ENCODE measurements around the gene RIMBP2.

Gene RIMBP2

GRCh38 chr12:130463818-130464670 lies 252.1 kb downstream of the RIMBP2 start:
- peaks cover 7% of the 10 kb centered on the region for H3K9me3 Mint-ChIP-seq
- no peak for ATAC-seq
- no peaks in the 10 kb centered on the region for H3K36me3 Mint-ChIP-seq
- no peaks in the 10 kb centered on the region for H3K4me1 Mint-ChIP-seq
- H3K4me3 Mint-ChIP-seq = no peak overlapping the region
- no peaks in the 10 kb centered on the region for H3K27me3 Mint-ChIP-seq
- no peak overlapping the region for H3K27ac Mint-ChIP-seq

DNA sequence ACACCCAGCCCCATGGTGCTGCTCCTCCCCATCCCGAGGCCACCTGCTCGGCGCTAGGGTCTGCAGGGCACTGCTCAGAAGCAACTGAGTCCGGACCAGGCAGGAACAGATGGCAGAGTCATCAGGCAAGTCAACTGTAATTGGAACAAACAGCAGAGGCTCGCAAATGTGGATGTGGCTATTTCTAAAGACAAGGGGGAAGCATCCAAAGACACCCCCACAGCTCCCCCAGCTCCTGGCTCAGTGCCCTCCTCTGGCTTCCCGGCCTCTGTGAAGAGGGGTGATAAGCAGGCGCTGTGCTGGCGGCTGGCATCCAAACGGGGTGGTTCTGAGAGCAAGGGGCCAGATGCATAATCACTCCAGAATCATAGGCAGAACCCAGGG lies 252.8 kb downstream of the RIMBP2 start:
- Mint-ChIP-seq H3K36me3 (no peaks in the 10 kb centered on the region), H3K27ac (no peak overlapping the region), H3K27me3 (no peaks in the 10 kb centered on the region), H3K9me3 (peaks cover 7% of the 10 kb centered on the region), H3K4me1 (no peaks in the 10 kb centered on the region), H3K4me3 (no peak overlapping the region)
- ATAC-seq = no peak

DNA sequence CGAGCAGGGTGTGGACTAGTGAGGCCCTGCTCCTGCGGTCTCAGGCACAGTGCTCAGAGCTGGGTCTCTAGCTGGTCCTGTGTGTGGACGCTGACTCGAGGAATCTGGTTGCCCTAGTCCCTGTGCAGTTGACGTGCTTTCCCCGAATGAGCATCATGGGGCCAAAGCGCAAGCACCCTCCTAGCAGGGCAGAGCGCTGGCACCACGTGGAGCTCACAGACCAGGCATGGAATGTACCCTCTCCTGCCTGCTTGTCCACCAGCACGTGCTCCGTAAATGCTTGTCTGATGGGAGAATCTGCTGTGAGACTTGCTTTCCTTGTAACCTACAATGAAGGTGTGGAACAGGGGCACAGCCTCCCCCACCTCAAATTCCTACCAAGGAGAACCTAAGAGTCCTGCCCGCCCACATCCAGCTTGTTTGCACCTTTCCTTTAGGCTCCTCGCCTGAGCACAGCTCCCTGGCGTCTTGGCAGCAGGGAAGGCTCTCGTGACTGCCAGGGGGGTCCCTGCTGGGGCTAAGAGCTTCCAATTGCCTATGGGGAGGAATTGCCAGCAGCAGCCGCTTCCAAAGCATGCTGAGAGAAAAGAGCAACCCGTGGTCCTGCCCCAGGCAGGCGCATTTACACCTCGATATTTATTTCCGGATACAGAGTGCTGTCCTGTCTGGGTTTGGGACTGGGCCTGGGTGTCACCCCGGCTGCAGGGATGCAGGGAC lies 253.4 kb downstream of the RIMBP2 start:
- Mint-ChIP-seq H3K9me3 (peaks cover 7% of the 10 kb centered on the region), H3K27me3 (no peaks in the 10 kb centered on the region), H3K4me1 (no peaks in the 10 kb centered on the region), H3K27ac (no peak overlapping the region), H3K4me3 (no peak overlapping the region), H3K36me3 (no peaks in the 10 kb centered on the region)
- ATAC-seq = no peak

DNA sequence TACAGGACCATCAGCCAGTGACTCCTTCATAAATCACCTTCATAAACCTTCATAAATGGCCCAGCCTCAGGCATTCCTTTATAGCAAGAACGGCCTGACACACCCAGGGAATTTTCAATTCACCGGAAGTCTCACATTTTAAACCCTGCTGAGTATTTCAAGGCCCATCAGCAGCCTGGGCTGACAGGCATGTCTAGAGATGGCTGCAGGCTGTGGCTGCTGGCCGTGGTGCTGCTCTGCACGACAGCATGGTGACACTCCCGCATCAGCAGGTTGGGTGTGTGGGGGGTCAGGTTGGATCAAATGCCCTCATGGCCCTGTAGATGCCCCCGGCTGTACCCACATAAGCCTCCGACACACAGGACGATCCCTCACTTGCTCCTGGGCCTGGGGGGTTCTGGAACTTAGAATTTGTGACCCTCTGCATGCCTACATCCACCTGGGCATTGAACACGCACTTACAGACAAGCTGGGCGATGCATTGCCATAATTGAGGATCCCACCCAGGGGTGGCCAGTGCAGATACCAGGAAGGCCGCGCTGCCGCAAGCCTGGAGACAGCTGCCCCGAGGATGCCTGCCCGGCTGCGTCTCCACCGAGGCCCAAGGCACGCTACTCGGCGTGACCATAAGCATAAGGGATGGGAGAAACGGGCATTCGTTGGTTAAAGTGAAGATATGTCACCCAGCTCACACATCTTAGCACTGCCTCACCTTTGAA lies 254.1 kb downstream of the RIMBP2 start:
- H3K27ac Mint-ChIP-seq = no peak overlapping the region
- H3K9me3 Mint-ChIP-seq = peaks cover 3% of the 10 kb centered on the region
- no peaks in the 10 kb centered on the region for H3K27me3 Mint-ChIP-seq
- no peak overlapping the region for H3K4me3 Mint-ChIP-seq
- no peaks in the 10 kb centered on the region for H3K36me3 Mint-ChIP-seq
- no peaks in the 10 kb centered on the region for H3K4me1 Mint-ChIP-seq
- no peak for ATAC-seq

GRCh38 chr12:130461447-130461815 lies 254.7 kb downstream of the RIMBP2 start:
- no peak overlapping the region for H3K4me3 Mint-ChIP-seq

GRCh38 chr12:130460611-130461446 lies 255.3 kb downstream of the RIMBP2 start:
- H3K4me3 Mint-ChIP-seq = no peak overlapping the region
- H3K36me3 Mint-ChIP-seq = no peaks in the 10 kb centered on the region
- H3K4me1 Mint-ChIP-seq = no peaks in the 10 kb centered on the region
- H3K27me3 Mint-ChIP-seq = no peaks in the 10 kb centered on the region
- H3K9me3 Mint-ChIP-seq = peaks cover 3% of the 10 kb centered on the region
- no peak for ATAC-seq
- H3K27ac Mint-ChIP-seq = no peak overlapping the region

More at GRCh38 chr12:130461447-130461815, 254.7 kb downstream of the RIMBP2 start:
- Mint-ChIP-seq H3K27me3 (no peaks in the 10 kb centered on the region), H3K4me1 (no peaks in the 10 kb centered on the region), H3K9me3 (peaks cover 3% of the 10 kb centered on the region), H3K36me3 (no peaks in the 10 kb centered on the region), H3K27ac (no peak overlapping the region)
- ATAC-seq = no peak

DNA sequence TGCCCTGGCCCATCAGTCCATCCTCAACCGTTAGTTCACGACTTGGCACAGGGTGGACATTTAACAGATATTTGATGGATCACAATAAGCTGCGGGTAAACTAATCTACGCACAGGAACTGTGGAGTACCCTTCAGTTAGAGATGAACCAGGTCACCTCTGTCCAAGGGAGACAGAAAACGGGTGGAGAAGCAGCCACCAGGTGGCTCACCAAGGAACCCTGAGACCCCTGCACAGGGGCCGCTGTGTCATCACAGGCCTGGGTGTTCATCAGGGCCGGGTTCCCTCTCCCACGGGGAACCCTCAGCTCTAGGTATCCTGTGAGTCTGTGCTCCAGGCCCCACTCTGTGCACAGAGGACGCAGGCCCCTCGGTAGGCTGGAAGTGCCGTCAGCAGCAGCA lies 256.2 kb downstream of the RIMBP2 start:
- ATAC-seq = no peak
- Mint-ChIP-seq H3K4me1 (no peaks in the 10 kb centered on the region), H3K4me3 (no peak overlapping the region), H3K27me3 (no peaks in the 10 kb centered on the region), H3K9me3 (peaks cover 3% of the 10 kb centered on the region), H3K36me3 (no peaks in the 10 kb centered on the region), H3K27ac (no peak overlapping the region)

DNA sequence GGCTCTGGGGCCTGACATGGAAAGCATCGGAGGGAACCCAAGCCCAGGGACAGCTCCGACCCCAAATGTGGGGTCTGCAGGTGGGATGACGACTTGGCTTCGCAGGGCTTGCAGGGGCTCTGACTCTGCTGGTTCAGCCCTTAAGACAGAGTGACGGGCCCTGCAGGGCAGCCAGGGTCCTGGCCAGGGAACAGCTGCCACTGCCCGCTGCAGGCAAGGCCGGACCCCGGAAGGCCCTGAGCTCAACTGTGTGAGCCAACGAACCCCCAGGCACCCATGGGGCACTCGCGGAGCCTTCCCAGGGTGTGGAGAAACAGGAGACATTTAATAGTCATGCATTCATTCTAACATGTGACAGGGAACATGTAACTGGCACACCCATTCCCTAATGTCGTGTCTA lies 257.8 kb downstream of the RIMBP2 start:
- ATAC-seq = no peak
- H3K36me3 Mint-ChIP-seq = no peaks in the 10 kb centered on the region
- no peaks in the 10 kb centered on the region for H3K4me1 Mint-ChIP-seq

DNA sequence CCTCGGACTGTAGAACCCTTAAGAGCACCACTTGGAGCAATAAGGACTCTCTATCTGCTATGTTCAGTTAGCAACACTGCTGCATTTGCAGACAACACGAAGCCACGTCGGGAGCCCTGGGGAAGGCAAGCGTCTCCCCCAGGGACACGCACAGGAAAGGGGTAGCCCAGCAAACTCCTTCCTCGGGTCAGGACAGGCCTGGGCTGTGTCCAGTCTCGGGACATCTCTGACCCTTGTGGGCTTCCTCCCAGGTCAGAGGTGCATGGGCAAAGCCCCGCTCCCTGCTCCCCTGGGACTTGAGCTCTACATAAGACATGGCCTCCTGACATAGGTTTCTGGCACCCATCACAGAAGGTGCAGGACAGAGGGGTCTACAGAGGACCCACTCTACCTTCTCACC lies 258.9 kb downstream of the RIMBP2 start:
- no peak for ATAC-seq
- Mint-ChIP-seq H3K36me3 (no peaks in the 10 kb centered on the region), H3K27ac (no peak overlapping the region), H3K27me3 (no peaks in the 10 kb centered on the region), H3K4me3 (no peak overlapping the region), H3K4me1 (no peaks in the 10 kb centered on the region), H3K9me3 (peaks cover 3% of the 10 kb centered on the region)

More for the DNA sequence above, 257.8 kb downstream of the RIMBP2 start:
- Mint-ChIP-seq H3K27me3 (no peaks in the 10 kb centered on the region), H3K9me3 (peaks cover 3% of the 10 kb centered on the region), H3K4me3 (no peak overlapping the region), H3K27ac (no peak overlapping the region)

- Mint-ChIP-seq H3K4me1 (no peaks in the 10 kb centered on the region), H3K36me3 (no peaks in the 10 kb centered on the region), H3K27me3 (no peaks in the 10 kb centered on the region), H3K4me3 (no peak overlapping the region), H3K27ac (no peak overlapping the region), H3K9me3 (no peaks in the 10 kb centered on the region)
- ATAC-seq = no peak
These were observed 259.5 kb downstream of the RIMBP2 start for GRCh38 chr12:130456375-130457199.

DNA sequence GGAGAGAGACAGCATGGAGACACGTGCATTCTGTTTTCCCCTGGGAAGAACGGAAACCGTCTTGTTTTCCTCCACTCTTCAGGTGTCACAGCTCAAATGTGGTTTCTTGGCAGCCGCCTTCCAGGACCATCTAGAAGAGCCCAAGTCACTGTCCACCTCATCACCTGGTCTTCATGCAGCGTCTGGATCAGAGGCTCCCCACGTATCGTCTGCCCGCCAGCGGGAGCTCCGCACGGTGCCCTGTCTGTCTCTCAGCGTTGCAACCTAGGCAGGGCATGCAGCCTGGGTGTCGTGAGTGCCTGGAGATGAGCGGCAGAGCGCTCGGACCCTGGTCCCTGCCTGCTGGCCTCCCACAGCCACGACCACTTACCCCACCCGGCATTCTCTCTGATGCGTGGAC lies 260.9 kb downstream of the RIMBP2 start:
- H3K9me3 Mint-ChIP-seq = no peaks in the 10 kb centered on the region

DNA sequence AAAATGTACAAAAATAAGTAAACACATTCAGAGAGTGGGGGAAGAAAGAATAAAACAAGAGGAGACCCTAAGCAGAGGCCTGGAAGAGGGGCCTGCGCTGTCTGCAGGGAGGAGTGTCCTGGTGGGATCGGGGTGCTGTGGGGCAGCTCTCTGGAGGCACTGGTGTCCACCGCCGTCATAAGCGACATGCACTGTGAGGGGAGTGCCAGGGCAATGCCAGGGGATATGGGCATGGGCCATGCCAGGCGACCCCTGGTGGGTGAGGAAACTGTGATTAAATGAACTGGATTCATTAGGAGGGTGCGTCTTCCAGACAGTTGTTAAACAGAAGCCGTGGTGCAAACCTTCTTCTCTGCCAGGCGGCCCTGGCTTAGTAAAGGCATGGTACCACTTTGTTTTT lies 261.8 kb downstream of the RIMBP2 start:
- H3K9me3 Mint-ChIP-seq = no peaks in the 10 kb centered on the region
- H3K36me3 Mint-ChIP-seq = no peaks in the 10 kb centered on the region
- no peak overlapping the region for H3K27ac Mint-ChIP-seq
- H3K27me3 Mint-ChIP-seq = no peaks in the 10 kb centered on the region
- no peak overlapping the region for H3K4me3 Mint-ChIP-seq
- ATAC-seq = no peak
- H3K4me1 Mint-ChIP-seq = no peaks in the 10 kb centered on the region

More for the DNA sequence above, 260.9 kb downstream of the RIMBP2 start:
- H3K27ac Mint-ChIP-seq = no peak overlapping the region
- ATAC-seq = no peak
- H3K36me3 Mint-ChIP-seq = no peaks in the 10 kb centered on the region
- no peak overlapping the region for H3K4me3 Mint-ChIP-seq
- no peaks in the 10 kb centered on the region for H3K4me1 Mint-ChIP-seq
- no peaks in the 10 kb centered on the region for H3K27me3 Mint-ChIP-seq

- ATAC-seq = no peak
- Mint-ChIP-seq H3K36me3 (no peaks in the 10 kb centered on the region), H3K27me3 (no peaks in the 10 kb centered on the region), H3K27ac (no peak overlapping the region), H3K4me1 (no peaks in the 10 kb centered on the region), H3K9me3 (no peaks in the 10 kb centered on the region), H3K4me3 (no peak overlapping the region)
These were observed 263.6 kb downstream of the RIMBP2 start for GRCh38 chr12:130452546-130452945.
